Right hindlimb (tissue), 1 donor: ENCODE data around the gene PARVA.
"Not testable (repeated sequence)": the region's sequence is repeated elsewhere in the genome, so short reads cannot be mapped to it uniquely, and the experiment has no call there.

Experiments
- DNase-seq: peaks from one replicate; pipeline ENCODE4 v3.0.0-alpha.2; 2018

Gene PARVA

DNA sequence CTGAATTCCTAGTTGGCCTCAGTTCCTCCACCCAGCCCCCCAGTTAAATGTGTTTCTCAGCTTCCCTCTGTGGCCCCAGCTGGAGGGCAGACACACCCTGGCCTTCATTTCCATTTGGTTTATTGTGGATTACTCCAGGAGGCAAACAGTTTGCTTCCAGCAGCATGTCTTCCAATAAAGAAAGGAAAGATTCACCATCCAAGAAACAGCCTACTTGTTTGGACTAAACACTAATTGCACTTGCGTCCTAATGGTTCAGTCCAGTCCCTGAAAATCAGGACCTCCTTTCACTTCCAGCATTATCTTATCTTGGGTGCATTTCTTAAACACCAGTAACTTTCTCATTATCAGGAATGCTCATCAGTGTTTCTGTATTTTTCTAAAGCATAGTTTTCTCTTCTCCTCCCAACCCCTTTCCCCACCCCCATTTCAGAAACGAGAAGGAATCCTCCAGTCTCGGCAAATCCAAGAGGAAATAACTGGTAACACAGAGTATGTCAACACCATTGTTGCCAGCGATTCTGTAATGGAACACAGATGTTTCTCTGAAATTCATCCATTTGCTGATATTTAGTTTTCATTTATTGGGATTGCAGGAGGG is 130.9 kb downstream of the PARVA start:
- DNase-seq, result peak; percentile 75

DNA sequence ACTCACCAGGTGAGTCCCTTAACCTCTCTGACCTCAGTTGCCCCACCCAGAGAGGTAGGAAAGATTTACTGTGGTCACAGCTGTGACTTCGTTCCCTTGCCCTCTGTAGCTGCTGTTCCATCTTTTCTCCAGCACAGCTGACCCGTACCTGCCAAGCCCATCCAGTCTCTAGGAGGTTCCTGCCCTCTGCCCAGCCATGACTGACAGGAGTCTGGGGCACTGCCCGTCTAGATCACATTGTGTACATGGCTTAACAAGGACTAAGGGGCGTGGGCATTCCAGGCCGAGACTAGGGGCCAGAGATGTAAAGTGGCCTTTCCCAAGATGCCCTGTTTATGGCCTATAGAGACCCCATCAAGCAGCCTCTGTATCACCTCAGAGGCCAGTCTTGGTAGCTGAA is 132.0 kb downstream of the PARVA start:
- DNase-seq, result no peak

DNA sequence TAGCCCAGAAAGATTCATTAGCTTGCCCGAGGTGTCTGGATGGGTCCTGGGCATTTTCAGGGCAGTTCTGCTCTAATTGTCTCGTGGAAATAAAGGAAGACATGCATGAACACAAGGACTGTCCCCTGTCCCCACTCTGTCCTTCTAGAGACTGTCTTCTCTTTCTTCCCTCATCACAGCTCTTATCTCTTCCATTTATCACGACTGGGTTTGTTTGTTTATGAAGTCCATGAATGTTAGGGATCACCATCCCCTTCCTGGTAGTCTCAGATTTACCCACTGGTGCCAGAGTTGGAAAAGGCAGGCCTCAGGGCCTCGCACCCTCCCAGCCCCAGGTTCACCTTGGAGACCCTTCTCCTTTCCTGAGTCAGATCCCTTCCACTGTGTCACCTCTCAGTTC is 134.8 kb downstream of the PARVA start:
- DNase-seq, result no peak

DNA sequence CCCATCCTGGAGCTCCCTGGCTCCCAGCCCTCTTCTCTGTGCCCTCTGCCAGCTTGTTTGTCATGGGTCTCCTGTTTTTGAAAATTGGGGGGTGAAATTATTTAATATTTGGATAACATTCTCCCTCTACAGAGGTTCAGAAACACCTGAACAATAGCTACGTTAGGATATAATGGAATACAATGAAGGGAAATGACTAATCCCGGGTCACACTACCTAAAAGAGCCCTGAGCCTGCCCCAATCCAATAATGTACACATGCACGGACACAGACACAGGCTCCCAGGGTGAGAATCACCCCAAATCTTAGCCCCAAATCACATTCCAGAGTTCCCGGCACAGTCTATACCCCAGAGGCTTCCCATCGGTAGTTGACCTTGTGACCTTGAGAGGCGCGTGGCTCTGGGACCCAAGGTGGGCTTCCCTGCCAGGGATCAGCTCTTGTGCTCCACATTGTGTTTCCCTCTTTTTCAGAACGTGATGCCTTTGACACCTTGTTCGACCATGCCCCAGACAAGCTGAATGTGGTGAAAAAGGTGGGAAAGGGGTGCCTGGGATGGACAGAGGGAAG is 135.5 kb downstream of the PARVA start:
- DNase-seq, result no peak

DNA sequence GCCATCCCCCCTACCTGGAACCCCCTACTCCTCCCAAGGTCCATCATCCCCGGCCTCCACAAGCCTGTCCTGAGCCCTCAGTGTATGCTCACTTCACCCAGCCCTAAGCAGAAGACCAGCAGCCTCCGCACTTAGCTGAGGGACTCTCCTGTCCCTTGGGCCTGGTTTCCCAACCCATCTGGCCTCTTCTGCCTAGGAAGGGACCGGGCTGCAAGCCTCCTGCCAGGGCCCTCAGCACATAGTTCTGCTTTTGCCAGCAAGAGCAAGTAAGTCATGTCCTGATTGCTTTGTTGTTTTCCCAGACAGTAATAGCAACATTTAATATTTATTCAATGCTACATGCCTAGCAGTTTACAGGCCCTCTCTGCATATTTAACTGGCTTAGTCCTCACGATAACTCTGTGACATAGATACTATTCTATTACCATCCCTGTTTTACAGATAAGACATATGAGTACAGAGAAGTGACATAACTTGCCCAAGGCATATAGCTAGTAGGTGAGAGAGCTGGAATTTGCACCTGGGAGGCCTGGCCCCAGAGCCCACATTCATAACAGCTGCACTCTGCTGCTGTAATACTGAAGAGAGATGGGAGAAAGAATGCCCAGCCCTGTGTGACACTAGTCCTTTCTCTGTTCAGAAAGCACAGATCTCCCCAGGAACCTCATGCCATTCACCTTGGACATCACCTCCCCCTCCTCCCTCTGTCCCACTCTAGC is 139.2 kb downstream of the PARVA start:
- DNase-seq, result no peak

DNA sequence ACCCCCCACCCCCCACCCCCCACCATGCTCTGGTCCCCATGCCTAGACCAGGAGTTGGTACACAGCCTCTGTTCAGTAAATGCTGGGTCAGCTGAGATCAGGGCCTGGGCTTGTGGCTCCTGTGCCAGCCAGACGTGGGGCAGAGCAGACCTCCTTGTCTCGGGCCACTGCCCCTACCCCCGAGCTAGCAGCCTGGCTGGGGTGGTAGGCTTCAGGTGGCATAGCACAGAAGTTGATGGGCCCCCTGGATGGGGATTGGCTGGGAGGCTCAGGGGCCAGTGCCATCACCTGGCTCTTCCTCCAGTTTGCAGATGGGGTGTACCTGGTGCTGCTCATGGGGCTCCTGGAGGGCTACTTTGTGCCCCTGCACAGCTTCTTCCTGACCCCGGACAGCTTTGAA is 139.9 kb downstream of the PARVA start:
- no peak for DNase-seq

DNA sequence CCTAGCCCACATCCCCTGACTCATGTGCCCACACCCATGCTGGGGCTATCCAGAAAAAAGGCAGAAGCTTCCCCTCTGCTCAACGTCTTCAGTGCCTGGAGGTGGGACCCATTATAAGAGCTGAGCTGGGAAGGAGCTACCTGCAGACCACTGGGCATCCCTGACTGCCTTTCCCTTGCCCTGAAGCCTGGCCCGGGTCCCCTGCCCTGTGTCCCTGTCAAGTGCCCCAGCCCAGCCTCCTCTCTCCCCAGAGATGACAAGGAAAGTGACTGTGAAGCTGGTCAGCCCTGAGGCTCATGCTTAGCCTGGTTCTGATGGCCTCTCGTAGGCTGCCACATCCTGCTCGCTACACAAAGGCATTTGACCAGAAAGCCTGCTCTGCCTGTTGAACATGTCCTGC is 140.4 kb downstream of the PARVA start:
- DNase-seq, result no peak

DNA sequence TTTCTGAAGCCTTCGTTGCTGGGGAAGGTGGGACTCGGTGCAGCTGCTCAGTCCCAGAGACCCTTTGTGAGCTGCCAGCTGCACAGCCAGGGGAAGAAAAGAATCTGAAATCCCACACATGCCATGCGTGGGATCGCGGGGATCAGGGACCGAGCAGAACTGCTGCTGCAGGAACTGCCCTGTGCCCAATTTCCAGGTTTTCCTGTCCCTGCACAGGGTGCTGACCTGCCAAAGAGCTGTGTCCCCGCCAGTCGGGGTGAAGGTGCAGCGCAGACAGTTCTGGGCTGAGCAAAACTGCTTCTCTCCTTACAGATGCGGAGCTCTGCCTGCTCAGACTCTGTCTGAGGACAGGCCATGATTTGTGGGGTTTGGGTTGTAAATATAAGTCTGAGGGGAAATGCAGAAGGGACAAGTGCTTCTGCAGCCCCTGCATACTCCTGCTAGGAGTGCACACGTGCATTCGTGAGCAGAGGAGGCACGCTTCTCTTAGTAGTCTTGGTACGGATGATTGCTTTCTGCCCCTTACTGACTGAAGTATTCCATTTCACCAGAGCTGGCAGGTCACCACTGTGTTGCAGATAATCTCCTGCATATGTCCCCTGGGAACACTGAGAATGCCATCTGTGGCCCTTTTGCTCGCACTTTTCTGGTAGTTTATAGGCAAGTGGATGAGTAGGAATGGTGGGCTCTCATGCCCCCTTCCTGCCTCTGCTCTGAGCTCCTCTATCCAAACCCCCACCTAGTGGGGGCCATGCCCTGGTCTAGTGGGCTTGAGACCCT is 141.4 kb downstream of the PARVA start:
- DNase-seq, result no peak

DNA sequence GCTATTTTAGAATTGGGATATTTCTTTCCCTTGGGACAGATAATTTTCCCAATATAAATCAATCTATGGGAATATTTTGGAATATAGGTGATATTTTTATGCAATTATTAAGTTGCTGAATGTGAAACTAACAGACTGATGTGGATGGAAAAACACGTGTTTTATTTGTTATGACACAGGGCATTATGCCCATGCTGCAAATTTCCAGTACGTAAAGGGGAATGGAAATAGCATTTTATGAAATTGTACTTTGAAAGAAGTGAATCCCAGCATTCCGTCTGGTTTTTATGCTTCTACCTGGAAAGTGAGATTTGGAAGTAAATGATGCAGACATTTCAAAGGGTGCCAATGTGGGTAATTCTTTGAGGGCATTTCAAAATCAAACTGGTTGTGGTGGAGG is 142.7 kb downstream of the PARVA start:
- no peak for DNase-seq

DNA sequence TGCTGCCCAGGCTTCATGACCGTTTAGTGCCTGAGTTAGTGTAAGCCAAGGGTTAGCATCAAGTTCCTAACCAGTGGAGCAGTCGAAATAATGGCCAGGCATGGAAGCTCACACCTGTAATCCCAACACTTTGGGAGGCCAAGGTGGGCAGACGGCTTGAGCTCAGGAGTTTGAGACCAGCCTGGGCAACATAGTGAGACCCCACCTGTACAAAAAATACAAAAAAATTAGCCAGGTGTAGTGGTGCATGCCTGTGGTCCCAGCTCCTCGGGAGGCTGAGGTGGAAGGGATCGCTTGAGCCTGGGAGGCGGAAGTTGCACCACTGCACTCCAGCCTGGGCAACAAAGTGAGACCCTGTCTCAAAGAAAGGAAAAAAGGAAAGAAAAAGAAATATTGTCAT is 143.2 kb downstream of the PARVA start:
- DNase-seq, result not testable (repeated sequence)

DNA sequence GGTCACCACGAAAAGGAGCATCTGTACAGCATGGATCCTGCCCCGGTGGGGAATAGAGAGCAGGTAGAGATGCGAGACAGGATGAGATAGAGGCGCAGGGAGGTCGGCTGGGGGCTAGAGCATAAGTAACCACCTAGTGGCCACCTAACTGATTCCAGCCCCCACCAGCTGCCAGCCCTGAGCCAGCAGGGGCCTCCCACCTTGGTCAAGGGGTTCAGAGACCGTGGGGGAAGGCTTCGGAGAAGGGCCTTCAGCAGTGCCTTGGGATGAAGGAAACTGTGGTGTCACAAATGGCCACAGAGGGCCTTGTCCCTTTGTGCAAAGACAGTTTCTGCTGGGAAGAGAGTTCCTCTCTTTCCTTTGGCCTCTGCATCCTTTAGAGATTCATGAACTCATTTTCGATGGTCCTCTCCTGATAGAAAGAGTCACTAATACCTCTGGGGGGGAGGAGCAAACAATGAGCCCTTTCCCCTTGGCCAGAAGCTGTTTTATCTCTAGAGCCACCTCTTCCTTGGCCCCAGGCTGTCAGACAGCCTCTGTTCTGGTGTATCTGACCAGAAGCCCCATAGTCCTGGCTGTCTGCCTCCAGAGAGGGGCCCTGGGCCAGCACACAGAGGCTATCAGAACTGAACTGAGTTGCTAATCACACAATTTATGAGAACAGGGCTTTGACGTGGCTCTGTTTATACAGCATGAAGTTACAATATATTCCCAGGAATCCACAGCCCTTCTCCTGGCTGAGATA is 146.0 kb downstream of the PARVA start:
- no peak for DNase-seq

DNA sequence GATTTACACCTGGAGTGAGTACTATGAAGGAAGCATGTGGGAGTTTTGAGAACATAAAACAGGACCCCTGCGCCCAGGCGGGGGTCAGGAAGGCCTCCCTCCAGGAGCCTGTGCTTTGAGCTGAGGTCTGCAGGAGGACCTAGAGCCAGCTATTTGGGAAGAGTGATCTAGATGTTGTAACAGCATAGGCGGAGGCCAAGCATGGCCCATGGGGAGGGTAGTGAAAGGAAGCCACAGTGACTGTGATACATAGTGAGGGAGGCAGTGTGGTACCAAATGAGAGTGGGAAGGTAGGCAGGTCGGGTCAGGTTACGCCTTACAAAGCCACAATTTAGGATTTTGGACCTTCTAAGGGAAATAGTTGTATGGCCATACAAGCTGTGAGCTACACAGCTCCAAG is 147.5 kb downstream of the PARVA start:
- DNase-seq, result no peak

DNA sequence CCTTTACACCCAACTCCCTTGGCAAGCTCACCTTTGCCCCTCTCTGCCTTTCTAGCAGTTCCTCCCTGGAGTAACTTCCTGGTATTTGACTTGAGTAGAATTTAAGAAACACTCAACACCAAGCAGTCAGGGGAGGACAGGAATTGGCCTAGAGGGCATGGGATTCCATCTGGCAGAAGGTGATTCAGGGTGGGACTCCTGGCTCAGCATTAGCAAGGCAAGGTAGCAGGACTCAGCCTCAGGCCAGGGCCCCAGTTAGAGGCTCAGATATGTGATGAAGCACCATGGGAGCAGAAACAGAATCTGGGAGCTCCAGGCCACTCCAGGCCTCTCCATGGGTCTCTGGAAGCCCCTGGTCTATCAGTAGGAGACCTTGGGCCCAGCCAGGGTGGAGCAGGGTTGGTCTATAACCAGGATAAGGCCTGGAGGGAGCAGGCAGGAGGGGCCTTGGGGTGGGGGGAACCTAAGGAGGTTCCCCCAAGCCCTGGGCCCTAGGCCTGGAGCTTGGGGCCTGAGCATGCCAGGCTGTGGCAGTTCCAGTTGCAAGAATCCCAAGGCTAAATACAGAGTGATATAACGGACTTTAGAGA is 148.2 kb downstream of the PARVA start:
- DNase-seq, result no peak

DNA sequence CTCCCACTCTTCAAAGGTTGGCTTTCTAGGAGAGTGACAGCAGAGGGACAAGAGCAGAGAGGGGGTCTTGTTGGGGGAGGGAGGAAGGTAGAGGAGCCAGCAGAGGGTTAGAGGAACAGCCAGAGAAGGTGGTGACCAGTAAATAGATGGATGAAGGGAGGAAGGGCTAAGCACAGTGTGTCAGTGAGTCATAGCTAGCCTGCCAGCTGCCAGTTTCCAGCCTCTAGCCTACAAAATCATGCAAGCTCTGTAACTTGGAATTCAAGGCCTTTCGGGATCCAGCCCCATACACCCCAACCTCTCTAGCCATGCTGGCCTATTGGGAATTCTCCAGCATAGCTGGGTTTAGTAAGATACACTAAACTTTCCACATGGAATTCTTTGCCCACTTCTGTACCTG is 149.4 kb downstream of the PARVA start:
- DNase-seq, result no peak

DNA sequence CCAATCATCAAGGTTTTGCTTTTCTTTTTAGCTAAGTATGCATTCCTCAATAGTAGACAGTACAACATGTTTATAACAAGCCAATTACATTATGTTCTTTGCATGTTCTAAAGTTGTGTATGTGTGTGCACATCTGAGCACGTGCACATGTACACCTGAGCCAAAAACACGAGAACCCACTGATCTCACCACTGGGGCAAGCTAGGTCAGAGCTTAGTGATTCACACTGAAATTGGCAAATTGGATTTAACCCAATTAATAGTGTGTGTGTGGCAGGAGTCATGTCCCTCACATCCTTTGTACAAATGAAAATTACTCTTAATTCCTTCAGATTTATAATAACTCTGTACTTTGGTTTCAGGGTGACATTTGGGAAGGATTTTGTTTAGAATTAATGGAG is 151.1 kb downstream of the PARVA start:
- DNase-seq, result no peak

DNA sequence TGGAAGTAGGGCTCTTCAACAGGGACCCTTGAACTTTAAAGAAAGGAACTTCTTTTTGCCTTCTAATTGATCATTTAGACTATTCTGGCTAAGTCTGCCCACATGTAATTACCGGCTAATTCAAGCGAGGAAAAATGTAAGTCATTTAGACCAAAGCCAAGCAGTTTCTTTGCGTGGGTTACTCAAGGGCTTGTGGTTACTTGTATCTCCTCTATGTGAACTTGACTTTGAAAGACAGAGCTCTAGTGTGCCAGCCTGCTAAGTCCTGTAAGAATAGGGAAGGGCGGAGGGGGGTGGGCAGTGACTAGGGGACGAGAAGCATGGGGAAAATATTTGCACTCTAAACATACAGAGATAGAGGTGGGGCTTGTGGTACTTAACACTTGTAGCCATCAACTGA is 151.7 kb downstream of the PARVA start:
- no peak for DNase-seq

DNA sequence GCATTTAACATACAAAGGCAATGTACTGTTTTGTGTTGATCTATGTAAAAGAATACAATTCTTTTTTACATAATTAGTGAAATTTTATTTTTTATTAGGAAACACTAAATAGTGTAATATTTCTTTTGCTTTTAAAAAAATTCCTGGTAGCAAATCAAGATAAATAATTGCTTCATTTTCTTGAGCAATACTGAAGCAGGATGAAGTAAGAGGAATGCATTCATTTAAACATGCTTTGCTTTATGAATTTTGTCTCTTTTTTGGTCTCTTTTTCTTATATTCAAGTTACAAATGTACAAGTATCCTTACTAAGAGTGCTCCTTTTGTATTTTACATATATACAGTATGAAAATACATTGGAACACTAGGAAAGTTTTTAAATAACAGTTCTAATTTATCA is 152.4 kb downstream of the PARVA start:
- DNase-seq, result no peak

DNA sequence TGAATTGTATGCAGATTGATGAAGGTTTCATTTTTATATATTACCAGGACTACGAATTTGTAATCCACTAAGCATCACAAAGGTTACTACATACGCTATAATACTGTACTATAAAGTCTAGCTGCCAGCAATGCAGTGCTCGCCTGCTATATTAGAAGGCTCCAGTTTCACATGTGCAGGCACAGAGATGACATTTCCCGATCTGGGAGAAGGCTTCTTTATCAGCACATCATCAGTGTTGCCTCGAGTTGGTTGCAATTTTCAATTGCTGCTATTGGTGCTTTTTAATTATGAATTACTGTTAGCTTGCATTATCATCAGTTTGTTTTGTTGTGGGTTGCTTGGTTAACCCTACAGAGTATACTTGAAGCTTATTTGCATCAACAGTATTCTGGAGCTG is 153.6 kb downstream of the PARVA start:
- DNase-seq, result no peak

DNA sequence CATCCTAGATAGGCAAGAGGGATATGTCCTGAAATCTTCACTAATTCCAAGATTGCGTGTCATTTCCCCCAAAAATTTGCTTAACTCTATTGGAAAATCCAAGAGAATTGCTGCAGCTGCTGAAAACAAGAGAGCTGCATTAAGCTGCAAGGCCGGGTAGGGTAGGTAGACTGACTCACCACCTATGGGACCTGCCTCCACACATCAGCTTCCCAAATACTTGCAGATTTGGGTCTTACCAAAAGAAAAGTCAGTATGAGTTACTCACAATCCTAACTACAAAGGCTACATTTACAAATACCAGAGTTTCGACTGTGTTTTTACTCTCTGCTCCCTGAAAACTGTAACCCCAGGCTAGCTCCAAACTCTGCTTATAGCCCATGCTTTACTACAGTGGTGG is 154.3 kb downstream of the PARVA start:
- no peak for DNase-seq

DNA sequence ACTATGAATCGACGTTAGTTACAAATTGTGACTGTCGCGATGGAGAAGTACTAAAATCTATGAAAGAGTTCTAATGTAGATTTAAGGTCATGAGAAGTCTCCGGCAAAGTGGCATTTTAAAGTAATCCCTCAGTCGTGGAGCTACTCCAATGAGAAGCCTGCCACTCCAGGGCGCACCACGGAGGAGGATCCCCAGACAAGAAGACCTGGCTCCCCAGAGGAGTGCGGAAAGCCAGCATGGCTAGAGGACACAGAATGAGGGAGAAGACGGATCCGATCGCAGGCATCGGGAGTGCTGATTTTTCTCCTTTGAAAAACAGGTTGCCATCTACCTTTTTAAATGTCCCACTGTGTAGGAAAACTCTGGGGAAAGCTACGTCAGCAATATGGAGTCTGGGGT is 155.2 kb downstream of the PARVA start:
- DNase-seq, result no peak

DNA sequence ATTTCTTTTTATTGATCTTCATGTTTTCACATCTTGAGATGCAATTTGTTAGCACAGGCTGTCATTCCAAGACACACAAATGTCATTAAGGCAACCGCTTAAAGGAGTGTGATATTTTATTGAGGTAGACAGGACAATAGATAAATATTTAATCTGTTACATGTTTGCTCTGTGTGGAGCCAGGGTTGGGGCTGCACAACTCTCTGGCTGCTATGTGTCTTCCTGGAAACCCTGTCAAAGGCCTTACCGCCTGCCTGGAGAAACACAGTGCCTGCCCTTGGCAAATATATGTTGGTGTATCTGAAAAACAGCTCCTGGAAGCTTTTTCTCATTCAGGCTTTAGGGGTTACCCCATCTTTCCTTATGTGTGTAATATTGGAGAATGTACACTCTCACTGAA is 157.2 kb downstream of the PARVA start:
- DNase-seq, result no peak

DNA sequence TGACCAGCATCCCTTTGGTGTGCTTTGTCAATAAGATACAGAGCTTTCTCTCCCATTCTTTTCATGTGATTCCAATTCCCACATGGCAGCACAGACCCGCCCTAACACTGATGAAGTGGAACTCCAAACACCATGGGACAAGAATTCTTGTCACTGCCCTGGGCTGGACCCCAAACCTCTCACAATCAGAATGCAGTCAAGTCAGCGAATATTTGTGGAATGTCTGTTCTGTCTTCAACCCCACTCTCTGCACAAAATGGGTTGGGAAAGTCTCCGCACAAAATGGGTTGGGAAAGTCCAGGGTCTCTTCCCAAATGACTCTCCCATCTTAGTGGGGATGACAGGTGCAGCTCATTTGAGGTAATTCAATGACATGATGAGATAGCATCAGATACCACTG is 157.9 kb downstream of the PARVA start:
- DNase-seq, result no peak

DNA sequence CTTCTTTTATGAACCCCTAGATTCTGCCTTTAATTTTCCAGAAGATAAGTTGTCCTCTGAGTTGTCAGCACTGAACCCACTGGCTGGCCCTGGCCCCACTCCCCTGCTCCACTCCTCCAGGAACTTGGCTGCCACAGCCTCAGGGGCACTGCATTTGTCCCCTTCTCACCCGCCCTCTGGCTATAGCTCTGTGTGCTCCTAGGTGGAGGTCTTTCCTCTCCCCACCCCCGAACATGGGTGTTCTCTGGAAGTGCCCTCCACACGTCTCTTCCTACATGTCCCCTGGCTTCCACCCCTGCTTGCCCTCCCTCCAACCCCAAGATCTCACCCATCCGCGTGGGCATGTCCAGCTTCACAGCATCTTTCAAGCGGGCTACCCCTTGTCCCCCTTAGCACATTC is 159.2 kb downstream of the PARVA start:
- no peak for DNase-seq
